IPS-18c (cell line): ENCODE data around the gene BMP10.

Experiments used
- H3K4me3 ChIP-seq: 2 replicates; pipeline ENCODE4 v1.7.0; 2013; ENCODE audit warnings: low read depth, mild to moderate bottlenecking, low read length, moderate library complexity; ENCODE audit not compliant: insufficient read depth
- H3K9me3 ChIP-seq: one replicate; pipeline ENCODE4 v1.6.1; 2013; ENCODE audit warnings: mild to moderate bottlenecking, low read length, moderate library complexity; ENCODE audit not compliant: control insufficient read depth, insufficient read depth

Gene BMP10, protein sequence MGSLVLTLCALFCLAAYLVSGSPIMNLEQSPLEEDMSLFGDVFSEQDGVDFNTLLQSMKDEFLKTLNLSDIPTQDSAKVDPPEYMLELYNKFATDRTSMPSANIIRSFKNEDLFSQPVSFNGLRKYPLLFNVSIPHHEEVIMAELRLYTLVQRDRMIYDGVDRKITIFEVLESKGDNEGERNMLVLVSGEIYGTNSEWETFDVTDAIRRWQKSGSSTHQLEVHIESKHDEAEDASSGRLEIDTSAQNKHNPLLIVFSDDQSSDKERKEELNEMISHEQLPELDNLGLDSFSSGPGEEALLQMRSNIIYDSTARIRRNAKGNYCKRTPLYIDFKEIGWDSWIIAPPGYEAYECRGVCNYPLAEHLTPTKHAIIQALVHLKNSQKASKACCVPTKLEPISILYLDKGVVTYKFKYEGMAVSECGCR

DNA sequence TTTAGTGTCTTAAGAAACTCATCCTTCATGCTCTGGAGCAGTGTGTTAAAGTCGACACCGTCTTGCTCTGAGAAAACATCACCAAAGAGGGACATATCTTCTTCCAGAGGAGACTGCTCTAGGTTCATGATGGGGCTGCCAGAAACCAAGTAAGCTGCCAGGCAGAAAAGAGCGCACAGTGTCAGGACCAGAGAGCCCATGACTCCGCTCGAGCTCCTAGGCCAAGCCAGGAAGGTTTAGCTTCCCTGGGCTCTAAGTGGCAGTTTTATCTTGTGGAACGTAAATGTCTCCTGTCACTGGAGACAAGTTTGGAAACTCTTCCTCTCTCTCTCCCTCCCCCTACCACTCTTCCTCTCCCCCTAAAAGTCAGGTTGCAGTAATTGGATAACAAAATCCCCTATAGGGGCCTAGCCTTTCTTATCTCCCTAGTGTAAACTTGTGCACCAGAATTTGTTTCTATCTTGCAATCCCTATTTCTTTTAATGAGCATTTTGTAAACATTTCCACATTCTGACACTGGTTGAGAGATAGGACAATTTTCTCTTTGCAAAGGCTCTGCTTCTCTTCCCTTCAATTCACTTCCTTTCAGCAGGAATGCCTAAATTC lies at the start of gene BMP10:
BMP10 (minus strand) TSS at position 239 of the 606 bp plus-strand sequence; CDS start at position 200, 39 bp downstream.
- Histone ChIP-seq H3K9me3 (no peaks in the 10 kb centered on the region), H3K4me3 (no peak within 1 kb of the TSS)

DNA sequence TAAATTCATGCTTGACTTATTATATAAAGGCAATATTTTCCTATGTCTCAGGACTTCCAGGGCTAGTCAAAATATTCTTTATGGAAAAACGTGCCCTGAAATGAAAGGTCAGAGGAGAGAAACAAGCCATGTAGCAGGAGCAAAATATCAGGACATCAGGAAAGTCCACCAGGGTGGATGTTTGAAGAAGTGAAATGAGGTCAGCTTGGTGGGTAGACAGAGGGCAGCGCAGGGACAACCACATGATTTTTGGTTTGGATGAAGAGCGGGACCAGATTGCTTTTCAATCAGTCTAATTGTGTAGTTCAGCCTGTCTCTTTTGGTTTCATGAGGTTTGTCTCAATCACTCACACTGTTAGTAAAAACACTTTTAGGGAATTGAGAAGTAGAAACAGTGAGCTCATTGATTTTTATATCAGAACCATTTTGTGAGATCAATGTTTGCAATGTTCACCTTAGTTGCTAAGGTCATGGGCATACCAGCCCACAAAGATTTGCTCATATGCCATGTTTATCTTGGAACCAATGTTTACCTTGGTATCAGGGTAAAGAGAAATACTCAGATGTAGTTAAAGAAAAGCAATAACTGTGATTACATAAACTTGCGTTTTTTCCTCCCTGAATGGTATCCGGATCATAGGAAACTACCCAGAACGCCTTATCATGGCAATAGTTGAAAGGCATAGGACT lies 49.4 kb upstream of the BMP10 start:
- Histone ChIP-seq H3K4me3 (no peak overlapping the region), H3K9me3 (no peaks in the 10 kb centered on the region)

DNA sequence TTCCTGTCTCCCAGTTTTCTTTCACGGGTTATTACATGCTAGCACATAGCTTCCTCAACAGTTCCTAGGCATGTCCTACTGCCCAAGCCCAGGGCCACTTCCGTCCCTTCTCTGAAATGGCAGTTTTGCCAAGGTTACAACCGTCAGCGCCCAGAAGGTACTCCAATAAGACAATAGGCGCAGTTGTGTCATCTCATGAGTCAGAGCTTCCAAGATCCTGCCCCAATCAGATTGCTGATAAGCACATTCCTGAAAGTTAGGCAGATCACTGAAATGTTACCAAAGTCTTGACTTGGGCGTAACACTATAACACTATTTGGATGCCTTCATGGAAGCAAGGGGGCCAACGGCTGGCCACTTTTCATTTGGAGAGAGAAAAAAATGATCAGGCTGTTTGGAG lies 47.3 kb upstream of the BMP10 start:
- Histone ChIP-seq H3K4me3 (no peak overlapping the region), H3K9me3 (no peaks in the 10 kb centered on the region)

DNA sequence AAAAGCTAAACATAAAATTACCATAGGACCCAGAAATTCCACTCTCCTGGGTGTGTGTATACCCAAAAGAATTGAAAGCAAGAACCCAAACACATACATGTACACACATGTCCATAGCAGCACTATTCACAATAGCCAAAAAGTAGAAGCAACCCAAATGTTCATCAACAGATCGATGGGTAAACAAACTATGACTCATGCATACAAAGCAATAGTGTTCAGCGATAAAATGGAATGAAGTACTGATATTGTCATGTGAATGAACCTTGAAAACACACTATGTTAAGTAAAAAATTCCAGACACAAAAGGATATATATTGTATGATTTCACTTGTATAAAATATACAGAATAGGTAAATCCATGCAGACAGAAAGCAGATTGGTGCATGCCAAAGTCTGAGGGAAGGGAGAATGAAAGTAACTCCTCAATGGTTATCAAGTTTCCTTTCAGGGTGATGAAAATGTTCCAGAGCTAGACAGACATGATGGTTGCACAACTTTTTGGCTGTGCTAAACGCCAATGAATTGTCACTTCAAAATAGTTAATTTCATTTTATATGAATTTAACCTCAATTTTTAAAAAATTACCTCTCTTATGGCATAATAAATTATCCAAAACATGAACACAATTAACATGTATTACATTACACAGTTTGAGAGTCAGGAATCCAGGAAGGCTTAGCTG lies 46.0 kb upstream of the BMP10 start:
- Histone ChIP-seq H3K4me3 (no peak overlapping the region), H3K9me3 (no peaks in the 10 kb centered on the region)

DNA sequence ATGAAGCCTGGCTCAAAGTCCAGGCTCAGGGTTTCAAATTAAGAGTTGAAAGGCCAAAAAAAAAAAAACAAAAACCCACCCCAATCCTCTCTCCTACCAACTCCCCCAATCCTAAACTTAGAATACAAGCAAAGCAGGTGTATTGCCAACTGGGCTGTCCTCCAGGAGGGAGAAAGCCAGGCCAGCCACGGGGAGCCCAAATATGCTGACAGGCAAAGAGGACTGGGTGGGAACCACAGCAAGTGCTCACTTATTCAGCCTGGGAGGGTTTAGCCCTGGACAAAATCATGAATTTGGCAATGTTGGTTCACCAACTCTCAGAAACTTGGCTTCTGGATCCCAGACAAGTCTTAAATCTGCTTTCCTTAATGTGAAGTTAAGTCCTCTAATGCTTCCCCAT lies 45.0 kb upstream of the BMP10 start:
- H3K4me3 ChIP-seq, result no peak overlapping the region

DNA sequence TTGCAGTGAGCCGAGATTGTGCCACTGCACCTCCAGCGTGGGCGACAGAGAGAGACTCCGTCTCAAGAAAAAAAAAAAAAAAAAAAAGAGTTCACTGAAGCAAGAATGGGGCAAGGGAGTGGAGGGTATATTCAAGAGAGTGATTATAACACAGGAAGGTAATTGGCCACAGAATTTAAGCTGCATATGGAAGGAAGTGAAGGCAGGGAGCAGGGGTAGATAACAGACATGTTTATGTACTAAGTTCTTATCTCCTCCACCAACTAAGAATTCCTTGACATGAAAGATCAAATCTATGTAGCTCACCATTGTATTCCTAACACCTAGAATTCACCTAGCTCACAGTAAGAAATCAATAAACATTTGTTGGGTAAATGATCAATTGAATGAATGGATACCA lies 44.2 kb upstream of the BMP10 start:
- Histone ChIP-seq H3K9me3 (no peaks in the 10 kb centered on the region), H3K4me3 (no peak overlapping the region)

More for the DNA sequence above, 45.0 kb upstream of the BMP10 start:
- no peaks in the 10 kb centered on the region for H3K9me3 ChIP-seq

DNA sequence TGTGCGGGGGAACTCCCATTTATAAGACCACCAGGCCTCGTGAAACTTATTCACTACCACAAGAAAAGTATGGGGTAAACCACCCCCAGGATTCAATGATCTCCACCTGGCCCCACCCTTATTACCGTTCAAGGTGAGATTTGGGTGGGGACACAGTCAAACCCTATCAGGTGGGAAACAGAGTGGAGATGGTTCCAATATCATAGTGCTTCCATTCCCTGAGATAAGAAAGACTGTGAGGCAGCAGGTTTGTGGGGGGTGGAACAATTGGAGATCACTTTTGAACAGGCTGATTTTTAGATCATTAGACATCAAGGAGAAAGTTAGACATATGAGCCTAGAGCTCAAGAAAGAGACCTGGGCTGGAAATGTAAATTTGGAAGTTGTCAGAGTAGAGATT lies 42.2 kb upstream of the BMP10 start:
- no peaks in the 10 kb centered on the region for H3K9me3 ChIP-seq
- H3K4me3 ChIP-seq, result no peak overlapping the region

DNA sequence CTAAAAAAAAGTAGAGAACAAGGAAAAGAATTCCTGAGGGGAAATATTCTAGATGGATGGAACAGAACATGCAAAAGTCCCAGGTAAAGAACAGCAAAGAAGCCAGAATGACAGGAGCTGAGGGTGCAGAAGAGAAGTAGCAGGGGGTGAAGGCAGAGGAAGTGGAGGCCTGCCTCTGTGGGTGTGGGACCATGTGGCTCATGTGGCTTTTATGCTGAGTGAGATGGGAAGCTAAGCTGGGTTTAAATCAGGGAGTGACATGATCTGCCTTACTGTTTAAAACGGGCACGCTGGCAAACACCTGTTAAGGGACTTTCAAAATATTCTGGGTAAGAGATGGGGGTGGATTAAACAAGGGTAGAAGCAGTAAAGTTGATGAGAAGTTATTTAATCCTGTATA lies 41.5 kb upstream of the BMP10 start:
- H3K9me3 ChIP-seq, result no peaks in the 10 kb centered on the region
- no peak overlapping the region for H3K4me3 ChIP-seq

DNA sequence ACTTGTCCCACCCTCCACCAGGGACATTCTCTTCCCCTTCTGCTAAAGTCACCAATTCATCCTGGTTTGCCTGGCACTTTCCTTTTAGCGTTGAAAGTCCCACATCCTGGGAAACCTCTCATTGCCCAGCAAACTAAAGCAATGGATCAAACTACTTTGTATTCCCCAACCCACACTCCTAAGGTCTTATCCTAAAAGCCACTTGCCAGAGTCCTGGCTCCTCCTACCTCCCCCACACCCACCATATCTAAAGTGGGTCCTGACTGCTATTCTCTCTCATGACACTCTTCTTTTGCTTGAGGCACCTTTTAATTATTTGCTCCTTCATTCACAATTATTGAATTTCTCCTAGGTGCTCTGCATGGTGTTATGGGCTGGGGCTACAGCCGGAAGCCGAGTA lies 40.9 kb upstream of the BMP10 start:
- H3K4me3 ChIP-seq, result no peak overlapping the region
- no peaks in the 10 kb centered on the region for H3K9me3 ChIP-seq

DNA sequence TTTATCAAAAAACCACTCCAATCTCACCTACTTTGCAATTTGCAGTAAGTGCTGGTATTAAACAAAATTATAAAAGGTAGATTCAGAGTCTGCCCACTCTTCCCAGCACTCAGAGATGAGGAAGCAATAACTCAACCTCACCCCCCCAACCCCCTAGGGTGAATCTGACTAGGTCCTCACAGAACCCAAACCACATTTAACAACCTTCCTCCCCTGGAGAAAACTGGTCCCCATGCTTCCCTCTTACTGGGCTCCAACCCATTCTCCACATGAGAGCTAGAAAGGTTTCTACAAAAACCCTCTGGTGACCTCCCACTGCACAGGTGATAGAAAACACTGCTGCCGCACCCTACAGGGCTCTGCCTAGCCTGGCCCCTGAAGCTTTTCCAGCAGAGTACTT lies 40.5 kb upstream of the BMP10 start:
- Histone ChIP-seq H3K9me3 (no peaks in the 10 kb centered on the region), H3K4me3 (no peak overlapping the region)

DNA sequence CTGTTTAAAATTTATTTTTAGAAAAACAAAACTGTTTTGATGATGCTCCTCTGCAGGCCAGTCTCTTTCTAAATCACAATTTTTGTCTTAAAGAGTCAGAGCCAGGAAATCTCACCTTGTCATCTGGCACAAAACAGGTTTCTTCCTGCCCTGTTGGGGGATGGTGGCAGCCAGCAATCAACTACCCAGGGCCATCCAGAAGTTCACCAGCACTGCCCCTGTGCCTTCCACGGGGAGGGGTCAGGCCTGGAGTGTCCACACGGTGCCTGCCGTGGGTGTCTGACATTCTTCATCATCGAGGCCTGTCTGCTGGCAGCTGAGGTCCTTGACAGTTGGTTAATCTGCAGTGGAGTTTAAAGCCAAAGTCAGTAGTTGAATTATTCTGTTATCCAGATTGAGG lies 40.0 kb upstream of the BMP10 start:
- no peaks in the 10 kb centered on the region for H3K9me3 ChIP-seq
- H3K4me3 ChIP-seq, result no peak overlapping the region

DNA sequence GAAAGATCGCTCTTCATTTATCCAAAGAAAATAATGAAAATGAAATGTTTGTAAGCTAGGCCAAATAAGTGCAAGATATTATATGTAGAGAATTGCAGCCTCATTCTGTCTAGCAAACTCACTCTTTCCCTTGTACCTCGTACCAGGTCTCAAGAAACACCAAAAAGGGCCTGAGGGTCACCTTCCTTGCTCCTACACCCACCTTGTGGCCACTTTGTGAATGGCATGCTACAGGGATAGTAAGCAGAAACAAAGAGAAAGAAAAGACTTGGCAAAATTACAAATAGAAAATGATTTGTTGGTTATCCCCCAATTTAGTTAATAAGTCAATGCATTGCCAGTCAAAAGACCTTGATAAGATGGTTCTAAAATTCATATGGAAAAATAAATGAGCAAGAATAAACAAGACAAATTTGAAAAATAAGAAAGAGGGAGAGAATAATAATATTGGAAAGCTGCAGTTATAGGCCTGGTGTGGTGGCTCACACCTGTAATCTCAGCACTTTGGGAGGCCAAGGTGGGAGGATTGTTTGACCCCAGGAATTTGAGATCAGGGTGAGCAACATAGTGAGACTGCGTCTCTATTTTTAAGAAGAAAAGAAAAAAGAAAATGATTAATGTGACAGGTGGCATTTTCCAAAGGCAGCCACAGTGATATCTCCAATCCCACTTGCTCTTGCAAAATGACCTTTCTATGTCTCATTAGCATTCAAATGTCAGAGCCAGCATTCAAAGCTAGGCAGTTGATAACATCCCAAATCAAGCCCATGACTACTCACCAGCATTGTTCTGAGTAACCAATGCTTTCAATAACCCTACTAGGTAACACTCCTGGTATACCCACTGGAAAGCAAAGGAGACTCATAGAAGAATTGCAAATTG lies 38.8 kb upstream of the BMP10 start:
- H3K9me3 ChIP-seq, result no peaks in the 10 kb centered on the region
- no peak overlapping the region for H3K4me3 ChIP-seq

DNA sequence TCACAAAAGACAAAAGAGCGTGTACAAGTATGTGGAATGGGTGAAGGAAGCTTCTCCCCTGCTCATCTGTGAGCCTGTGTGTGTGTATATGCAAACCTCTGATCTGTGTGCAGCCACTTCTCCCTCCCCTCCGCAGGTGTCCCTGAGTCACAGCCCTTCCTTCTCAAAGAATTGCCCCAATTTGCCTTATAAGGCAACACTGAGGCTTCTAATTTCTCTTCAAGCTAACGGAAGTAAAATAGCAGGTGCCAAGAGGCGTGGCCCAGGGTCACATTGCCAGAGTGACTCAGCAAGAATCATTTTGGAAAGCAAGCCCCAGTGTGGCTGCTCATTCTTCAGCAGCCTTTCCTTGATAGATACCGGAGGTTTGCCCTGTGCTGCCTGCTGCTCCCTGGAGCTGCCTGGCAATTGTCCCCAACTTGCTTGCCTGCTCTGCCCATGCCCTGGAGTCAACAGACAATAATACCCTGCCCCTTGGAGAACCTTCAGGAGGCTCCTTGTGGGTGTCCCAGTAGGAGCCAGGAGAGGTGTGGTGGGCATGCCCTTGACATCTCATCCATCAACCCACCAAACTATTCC lies 37.3 kb upstream of the BMP10 start:
- Histone ChIP-seq H3K9me3 (no peaks in the 10 kb centered on the region), H3K4me3 (no peak overlapping the region)

DNA sequence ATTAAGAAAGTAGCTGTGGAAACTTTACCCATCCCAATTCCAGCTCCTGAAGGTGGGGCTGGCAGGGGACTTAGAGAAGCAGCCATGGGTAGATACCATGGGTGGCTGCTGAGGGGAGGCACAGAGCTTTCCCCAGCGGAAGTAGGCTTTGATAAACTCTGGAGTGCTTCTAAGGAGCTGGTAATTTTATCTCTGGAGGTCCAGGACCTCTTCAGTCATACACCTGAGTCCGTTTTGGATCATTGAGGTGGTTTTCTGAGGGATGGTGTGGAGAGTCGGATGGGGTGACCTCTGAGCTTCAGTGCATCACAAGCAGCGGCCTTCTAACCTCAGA lies 36.7 kb upstream of the BMP10 start:
- H3K9me3 ChIP-seq, result no peaks in the 10 kb centered on the region
- no peak overlapping the region for H3K4me3 ChIP-seq

DNA sequence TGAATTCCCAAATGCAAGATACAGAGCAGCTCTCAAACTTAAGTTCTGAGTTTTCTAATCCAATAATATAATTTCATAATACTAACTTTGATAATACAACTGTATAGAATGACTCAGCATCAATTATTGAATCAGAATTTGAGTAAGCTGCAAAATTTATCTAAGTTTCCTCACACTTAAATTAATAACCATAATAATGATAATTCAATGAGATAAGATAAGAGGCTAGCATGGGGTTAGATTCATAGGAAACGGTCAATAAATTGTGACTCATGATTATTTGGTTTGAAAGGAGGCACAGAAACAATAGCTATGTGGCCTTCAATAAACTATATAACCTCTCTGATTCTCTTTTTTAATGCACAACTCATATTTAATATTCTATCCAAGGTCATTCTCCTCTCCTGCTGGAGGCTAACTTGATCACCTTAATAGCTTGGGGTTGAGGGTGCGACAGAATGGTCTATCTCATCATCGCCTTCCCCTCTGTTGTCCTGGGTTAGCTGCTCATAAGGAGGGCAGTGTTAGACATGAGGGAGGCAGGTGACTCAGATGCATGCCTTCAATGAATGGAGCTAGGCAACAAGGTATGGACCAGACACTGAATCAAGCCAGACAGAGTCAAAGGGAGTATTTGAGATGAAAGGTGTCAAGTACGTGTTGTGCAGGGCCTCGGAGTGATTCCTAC lies 36.2 kb upstream of the BMP10 start:
- Histone ChIP-seq H3K9me3 (no peaks in the 10 kb centered on the region), H3K4me3 (no peak overlapping the region)

DNA sequence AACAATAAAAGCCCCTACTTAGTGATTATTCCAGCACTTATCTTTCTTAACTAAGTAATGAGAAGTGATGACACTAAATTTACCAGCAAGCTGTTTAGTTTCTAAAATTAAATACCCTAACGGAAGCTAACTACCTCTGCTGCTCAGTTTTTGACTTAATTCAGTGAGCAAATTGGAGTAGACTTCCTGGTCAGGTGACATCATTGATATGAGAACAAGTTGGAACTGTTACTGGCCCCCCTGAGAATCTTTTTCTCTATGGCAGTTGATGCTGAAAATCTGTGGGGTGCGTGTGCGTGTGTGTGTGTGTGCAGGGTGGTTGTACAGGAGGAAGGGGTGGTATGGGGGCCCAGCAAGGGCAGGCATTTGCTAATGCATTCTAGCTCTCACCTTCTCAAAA lies 35.5 kb upstream of the BMP10 start:
- Histone ChIP-seq H3K4me3 (no peak overlapping the region), H3K9me3 (no peaks in the 10 kb centered on the region)
